HL-60 (cell line): ENCODE data around the gene TRIM7.
"Not testable (repeated sequence)": the region's sequence is repeated elsewhere in the genome, so short reads cannot be mapped to it uniquely, and the experiment has no call there.

Experiments used
- GABPA ChIP-seq: IDR thresholded peaks from 2 replicates; pipeline ENCODE4 v1.6.1; 2012; ENCODE audit warnings: low read depth
- POLR2AphosphoS5 ChIP-seq: IDR thresholded peaks from 2 replicates; pipeline ENCODE4 v1.6.1; 2012; ENCODE audit warnings: low read depth
- SPI1 ChIP-seq: IDR thresholded peaks from 2 replicates; pipeline ENCODE4 v1.6.1; 2012; ENCODE audit warnings: low read depth, mild to moderate bottlenecking, borderline replicate concordance
- TF ChIP-seq, protein P1 (sequence below): IDR thresholded peaks from 2 replicates; pipeline ENCODE4 v1.6.1; 2012; ENCODE audit warnings: low read depth; ENCODE audit not compliant: insufficient replicate concordance
- TF ChIP-seq, protein P2 (sequence below): IDR thresholded peaks from one replicate; pipeline ENCODE4 v1.5.1; 2011; ENCODE audit warnings: low read length, control low read depth, inconsistent platforms; ENCODE audit not compliant: insufficient read depth

DNA sequence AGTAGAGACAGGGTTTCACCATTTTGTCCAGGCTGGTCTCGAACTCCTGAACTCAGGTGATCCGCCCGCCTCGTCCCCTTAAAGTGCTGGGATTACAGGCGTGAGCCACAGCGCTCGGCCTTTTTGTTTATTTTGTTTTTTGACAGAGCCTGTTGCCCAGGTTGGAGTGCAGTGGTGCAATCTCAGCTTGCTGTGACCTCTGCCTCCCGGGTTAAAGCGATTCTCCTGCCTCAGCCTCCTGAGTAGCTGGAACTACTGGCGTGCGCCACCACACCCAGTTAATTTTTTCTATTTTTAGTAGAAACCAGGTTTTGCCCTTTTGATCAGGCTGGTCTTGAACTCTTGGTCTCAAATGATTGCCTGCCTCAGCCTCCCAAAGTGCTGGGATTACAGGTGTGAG lies 5.2 kb upstream of the TRIM7 start:
- TF ChIP-seq, protein P1, sequence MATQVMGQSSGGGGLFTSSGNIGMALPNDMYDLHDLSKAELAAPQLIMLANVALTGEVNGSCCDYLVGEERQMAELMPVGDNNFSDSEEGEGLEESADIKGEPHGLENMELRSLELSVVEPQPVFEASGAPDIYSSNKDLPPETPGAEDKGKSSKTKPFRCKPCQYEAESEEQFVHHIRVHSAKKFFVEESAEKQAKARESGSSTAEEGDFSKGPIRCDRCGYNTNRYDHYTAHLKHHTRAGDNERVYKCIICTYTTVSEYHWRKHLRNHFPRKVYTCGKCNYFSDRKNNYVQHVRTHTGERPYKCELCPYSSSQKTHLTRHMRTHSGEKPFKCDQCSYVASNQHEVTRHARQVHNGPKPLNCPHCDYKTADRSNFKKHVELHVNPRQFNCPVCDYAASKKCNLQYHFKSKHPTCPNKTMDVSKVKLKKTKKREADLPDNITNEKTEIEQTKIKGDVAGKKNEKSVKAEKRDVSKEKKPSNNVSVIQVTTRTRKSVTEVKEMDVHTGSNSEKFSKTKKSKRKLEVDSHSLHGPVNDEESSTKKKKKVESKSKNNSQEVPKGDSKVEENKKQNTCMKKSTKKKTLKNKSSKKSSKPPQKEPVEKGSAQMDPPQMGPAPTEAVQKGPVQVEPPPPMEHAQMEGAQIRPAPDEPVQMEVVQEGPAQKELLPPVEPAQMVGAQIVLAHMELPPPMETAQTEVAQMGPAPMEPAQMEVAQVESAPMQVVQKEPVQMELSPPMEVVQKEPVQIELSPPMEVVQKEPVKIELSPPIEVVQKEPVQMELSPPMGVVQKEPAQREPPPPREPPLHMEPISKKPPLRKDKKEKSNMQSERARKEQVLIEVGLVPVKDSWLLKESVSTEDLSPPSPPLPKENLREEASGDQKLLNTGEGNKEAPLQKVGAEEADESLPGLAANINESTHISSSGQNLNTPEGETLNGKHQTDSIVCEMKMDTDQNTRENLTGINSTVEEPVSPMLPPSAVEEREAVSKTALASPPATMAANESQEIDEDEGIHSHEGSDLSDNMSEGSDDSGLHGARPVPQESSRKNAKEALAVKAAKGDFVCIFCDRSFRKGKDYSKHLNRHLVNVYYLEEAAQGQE, result not testable (repeated sequence)
- TF ChIP-seq POLR2AphosphoS5, GABPA, SPI1: not testable (repeated sequence)
- TF ChIP-seq, protein P2, sequence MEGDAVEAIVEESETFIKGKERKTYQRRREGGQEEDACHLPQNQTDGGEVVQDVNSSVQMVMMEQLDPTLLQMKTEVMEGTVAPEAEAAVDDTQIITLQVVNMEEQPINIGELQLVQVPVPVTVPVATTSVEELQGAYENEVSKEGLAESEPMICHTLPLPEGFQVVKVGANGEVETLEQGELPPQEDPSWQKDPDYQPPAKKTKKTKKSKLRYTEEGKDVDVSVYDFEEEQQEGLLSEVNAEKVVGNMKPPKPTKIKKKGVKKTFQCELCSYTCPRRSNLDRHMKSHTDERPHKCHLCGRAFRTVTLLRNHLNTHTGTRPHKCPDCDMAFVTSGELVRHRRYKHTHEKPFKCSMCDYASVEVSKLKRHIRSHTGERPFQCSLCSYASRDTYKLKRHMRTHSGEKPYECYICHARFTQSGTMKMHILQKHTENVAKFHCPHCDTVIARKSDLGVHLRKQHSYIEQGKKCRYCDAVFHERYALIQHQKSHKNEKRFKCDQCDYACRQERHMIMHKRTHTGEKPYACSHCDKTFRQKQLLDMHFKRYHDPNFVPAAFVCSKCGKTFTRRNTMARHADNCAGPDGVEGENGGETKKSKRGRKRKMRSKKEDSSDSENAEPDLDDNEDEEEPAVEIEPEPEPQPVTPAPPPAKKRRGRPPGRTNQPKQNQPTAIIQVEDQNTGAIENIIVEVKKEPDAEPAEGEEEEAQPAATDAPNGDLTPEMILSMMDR, result not testable (repeated sequence)
